GOT3 (cell line): ENCODE data around the gene TBC1D22A.

Source experiments
- DNase-seq: peaks from one replicate; lab custom pipeline; 2025; ENCODE audit warnings: mixed read lengths; lab: John Stamatoyannopoulos, UW

Gene TBC1D22A

DNA sequence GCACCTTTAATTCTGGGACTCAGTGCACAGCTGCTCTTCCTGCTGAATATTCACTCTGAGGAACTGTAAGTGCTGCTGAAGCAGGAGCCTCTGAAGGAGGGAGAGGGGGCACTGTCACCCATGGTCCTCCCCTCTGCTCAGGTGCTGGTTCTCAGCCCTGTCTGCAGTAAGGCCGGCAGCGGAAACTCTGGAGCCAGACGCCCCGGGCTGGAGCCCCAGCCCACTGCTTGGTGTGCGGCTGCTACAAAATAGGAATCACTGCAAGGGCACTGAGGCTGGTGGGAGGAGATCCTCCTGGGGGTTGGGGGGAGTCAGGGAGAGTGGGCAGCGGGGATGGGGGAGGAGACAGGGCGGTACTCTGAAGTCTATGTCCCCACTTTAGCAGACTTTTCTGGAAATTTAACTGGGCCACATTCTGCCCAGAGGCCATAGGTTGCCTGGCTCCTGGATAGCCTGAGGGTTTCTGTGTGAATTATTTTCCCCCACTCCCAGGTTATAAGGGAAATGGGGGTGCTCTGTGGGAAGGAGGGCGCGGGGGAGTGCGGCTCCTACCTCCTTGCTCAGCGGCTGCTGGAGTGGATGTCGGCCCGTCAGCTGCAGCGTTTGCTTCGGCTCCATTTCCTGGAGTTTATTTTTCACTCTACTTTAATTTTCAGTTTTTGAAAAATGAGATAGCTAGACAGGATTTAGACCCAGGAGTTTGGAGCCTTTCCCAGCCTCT, 33.6 kb downstream of the TBC1D22A start:
- DNase-seq = no peak

DNA sequence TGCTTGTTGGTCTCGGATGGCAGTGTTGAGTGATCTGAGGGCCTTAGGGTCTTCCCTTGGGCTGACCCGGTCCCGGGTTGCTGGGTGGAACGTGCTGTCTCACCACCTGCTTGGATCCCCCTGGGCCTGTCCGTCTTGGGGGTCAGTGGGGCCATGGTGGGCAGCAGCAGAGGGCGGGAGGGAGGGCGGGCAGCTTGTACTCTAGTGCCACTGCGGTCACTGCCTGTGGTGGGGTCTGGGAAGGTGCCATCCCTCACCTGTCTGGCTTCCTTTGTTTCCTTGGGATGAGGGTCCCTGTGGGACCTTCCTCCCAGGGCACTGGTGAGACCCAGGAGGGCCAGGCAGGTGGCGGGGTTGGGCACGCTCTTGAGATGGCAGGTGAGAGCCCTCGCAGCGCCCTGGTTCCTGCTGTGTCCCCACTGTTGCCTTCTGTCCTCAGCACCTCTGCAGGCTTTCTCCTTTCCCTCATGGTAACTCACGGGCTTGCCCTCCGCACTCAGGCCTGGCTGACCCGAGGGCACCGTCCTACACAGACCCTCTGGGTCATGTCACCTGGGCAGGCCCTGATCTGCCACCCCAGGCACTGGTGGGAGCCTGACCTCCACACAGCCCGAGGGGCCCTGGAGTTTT, 34.2 kb downstream of the TBC1D22A start:
- DNase-seq = no peak

DNA sequence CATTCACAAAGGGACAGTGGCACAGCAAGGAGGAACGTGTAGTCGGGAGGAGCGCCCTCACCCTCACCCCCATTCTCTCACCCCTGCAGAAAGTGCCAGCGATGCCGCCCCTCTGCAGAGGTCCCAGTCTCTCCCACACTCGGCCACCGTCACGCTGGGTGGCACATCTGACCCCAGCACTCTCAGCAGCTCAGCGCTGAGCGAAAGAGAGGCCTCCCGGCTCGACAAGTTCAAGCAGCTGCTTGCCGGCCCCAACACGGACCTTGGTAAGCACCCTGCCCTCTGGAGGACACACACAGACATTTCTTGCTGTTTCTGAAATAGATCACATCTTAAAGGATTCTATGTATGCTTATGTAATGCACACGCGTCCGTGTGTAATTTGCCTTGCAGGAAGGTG, 34.9 kb downstream of the TBC1D22A start:
- DNase-seq = no peak

DNA sequence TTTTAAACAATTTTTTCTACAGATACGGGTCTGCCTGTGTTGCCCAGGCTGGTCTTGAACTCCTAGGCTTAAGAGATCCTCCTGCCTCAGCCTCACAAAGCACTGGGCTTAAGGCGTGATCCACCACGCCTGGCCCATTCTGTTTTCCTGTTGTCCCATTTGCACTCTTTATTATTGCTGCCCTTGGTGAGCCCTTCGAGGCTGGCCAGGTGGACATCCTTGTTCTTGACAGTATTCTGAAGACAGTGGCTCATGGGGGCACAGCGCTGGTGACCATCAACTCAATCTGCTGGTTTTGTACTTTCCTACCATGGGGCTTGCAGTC, 35.6 kb downstream of the TBC1D22A start:
- DNase-seq = no peak

DNA sequence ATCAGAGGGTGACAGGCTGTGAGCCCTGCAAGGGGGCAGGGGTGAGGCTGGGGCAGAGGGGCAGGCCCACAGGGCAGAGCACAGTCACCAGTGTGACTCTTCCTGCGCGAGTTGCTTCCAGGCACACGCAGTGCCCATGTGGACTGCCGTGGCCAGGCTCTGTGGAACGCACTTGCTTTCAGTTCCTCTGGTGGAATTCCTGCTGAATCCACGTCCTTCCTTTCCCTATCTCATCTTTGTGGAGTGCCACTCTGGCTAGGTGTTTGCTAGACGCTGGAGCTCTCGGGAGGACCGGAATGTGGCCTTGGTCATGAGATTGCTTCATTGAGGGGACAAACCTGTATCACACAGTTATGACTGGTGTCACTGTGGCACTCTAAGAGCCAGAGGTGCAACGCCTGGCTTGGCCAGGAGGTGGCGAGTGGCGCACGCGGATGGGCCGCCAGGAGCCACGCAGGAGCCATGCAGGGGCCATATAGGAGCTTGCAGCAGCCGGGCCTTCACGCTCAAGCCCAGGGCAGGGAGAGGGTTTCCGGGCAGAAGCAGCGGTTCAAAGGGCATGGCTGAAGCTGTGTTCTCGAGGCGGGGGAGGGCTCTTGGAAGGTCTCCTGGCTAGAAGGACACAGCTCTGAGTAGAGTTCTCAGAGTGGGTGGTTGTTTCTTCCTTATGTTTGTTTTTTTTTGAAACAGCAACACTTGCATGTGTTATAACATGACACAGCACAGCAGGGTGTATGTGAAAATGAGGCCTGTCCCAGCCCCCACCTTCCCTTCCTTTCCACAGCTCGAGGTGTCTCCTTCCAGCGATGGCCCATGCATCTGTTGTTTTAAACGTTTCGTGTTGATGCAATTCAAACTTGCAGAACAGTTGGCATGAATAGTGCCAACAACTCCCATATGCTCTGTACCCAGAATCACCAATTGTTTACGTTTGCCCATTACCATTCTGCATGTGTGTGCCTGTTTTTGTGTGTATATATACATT, 36.2 kb downstream of the TBC1D22A start:
- peak; percentile 27 for DNase-seq

DNA sequence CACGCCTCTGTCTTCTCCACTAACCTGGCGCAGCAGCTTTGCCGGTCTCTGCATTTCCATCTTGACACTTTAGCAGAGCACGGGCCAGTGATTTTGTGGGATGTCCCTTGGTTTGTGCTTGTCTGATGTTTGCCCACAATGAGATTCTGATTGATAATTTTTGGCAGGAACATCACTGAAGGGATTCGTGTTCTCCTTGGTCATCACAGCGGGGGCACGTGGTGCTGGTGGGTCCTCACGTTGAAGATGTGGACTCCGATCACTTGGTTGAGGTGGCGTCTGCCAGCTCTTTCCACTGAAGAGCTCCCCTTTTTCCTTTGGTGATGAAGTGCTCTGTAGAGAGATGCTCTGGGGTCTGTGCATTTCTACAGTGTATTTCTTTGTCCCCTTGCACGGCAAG, 37.2 kb downstream of the TBC1D22A start:
- DNase-seq = no peak

DNA sequence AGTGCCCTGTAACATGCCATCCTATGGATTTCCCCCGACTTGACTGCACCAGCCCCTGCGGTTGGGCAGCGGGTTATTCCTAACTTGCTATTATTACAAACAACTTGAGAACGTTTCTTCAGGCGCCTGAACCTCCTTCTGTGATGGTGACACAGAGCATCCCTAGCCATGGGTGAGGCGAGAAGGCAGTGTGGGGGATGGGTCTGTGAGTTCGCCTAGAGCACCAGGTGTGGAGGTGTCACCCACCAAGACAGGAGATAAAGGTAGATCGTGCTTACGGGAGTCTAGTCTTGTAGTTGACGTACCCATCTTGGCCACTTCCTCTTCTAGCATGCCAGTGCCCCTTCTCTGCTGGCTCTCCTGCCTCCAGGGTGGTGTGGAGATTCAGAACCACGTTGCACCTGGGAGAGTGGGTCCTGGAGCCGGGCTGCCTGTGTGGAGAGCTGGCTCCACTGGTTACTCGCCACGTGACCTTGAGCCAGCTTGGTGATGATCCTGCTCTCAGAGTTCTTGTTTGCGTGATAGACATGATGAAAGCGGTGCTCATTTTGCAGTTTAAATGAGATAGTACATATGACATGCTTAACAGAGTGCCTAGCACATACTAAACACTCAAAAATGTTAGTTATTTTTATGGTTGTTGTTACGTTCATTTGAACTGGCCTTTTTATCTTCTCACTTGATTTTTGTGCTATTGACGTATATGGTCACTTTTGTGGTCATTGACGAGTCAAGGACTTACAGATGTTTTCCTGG, 37.8 kb downstream of the TBC1D22A start:
- DNase-seq = no peak

DNA sequence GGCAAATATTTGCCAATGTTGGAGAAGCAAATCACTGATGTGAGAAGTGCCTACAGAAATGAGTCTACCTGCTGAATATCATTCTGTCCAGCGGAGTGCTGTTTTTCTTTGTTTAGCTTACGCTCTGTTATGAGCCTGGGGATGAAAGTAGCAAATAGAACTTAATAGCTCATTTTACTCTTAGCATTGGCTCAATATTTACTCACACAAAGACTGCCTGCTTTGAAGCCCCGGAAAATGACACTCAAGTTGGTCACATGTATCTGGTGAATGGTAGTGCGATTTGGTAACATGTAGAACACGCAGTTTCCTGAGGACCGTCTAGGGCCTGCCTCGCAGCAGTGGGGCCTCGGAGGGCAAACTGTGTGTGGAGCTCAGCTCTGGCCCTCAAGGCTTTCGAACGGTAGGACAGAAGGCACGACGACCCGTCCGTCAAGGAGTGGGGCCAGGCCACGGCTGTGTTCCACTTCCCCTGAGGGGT, 38.9 kb downstream of the TBC1D22A start:
- no peak for DNase-seq

DNA sequence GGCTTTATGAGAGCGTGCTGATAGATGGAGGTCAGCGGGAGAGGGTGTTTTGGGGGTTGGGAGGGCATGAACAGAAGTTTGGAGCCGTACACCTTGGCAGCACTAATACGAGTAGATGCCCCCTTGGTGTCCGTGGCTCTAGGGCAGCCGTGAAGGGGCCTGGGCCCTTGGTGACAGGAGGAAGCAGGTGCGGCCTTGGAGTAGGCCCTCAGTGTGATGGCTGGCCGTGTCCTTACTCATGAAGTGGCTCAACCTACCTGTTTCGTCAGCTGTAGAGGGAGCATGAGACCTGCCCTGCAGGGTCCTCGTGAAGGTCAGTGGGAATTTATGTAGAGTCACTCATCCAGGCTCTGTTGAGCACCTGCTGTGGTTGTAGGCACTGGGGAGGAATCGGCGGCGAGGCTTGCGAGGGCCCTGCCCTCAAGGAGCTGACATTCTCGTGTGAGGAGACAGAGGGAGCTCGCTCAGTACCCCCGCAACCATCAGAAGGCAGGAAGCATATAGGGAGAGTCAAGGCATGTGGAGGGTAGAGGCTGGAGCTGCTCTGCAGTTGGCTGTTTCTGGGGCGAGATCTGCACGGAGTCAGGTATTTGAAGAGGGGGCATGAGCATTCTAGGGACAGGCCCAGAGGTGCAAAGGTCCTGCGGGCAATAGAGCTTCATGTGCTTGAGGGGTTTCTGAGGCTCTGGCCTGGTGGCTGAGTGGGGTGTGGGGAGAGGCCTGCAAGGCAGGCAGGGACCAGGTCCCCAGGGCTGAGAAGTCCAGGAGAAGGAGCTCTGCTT, 39.6 kb downstream of the TBC1D22A start:
- no peak for DNase-seq

DNA sequence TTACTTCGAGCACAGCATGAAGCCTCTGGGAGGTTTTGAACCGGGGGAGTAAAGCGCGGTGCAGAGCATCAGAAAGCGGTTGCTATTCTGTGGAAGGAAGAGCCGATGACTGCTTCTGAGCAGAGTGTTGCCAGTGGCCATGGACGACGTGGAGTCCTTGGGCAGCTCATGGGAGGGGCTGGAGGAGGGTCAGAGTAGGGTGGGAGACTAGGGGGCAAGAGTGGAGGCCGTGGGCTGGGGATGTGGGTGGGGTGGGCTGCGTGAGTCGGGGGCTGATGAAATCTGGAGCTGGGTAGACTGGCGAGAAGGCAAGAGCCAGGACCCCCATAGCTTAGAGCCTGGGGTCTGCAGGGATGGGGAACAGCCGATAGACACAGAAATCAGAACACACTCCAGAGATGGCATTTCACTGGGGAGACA, 40.2 kb downstream of the TBC1D22A start:
- no peak for DNase-seq

DNA sequence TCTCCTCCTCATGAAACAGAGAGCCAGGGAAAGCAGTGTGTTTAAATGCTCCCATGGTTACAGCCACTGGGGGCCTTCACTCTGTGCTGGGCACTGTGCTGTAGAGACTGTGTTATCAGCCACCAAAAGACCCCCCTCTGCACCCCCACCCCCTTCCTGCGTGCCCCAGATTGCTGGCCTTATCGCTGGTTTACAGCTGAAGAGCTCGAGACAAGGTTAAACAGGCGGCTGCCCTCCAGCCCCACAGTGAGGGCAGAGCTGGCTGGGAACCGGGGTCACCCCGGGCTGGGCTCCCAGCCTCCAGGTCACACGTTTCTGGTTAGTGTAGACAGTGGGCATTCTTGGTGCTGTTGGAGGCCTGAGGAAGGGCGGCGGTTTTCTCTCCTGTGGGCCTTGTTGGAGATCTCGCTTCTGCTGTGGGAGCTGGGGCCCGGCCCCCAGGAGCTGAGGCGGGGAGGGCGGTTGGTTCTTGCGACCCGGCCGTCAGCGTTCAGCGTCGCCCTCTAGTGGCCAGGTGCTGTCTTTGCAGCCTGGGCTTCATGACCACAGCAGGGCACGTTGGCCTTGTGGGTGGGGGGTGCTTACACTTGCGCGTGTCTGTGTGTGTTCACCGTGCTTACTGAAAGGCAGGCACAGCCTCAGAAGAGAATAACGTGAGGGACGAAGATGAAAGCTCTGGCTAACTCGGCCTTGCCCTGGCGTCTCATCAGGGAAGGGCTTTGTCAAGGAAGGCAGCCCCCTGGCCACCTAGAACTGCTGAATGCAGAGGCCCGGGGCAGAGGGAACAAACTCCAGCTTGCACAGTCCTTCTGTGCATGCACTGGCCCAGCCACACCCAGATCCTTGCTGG, 40.8 kb downstream of the TBC1D22A start:
- DNase-seq = no peak

DNA sequence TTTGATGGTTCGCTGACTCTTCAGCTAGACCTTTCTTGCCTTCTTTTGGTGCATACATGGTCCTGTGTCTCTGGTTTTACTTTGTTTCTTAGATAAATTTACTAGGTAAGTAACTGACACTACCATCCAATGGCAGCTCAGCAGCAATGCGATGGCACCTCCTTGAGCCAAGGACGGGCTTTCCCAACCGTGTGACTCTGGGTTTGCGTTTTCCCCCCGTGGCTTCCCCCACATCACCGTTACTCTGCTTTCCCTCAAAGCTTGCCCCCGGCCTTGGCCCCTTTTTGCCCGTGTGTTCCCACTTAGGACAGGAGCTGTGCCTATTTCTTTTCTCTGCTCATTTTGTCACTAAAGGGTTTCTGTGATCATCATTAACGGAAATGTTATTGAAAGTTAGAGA, 41.5 kb downstream of the TBC1D22A start:
- DNase-seq = no peak

DNA sequence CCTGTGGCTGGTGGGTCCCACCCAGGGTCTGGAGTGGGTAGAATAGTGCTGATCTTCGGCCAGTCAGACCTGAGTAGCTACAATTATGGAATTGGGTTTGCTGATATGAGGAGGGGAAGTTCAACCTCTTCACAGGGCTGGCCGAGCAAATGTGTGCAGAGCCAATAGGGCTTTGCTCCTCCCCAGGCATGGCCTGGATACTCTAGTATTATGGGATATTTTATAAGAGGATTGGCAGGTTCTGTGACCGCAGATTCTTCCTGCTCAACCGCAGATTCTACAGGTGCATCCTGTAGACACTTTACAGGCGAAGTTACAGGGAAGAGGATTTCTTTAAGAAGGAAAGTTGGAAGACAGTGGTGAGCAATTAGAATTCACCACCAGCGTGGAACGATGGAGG, 44.3 kb downstream of the TBC1D22A start:
- no peak for DNase-seq

DNA sequence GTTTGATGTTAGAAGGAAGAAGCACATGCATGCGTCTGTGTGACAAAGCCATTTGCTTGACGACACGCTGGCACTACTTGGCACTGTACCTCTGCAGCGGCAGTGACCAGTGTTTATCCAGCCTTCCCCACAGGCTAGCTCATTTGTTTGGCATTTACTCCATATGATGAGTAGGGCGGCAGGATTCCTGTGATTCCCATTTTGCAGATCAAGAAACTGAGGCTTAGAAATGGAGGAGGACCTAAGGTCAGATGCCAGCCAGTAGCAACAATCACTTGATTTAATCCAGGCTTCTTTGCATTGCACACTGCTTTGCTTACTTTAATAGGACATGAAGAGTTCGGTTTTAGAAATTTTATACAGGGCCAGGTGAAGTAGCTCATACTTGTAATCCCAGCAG, 45.0 kb downstream of the TBC1D22A start:
- no peak for DNase-seq

DNA sequence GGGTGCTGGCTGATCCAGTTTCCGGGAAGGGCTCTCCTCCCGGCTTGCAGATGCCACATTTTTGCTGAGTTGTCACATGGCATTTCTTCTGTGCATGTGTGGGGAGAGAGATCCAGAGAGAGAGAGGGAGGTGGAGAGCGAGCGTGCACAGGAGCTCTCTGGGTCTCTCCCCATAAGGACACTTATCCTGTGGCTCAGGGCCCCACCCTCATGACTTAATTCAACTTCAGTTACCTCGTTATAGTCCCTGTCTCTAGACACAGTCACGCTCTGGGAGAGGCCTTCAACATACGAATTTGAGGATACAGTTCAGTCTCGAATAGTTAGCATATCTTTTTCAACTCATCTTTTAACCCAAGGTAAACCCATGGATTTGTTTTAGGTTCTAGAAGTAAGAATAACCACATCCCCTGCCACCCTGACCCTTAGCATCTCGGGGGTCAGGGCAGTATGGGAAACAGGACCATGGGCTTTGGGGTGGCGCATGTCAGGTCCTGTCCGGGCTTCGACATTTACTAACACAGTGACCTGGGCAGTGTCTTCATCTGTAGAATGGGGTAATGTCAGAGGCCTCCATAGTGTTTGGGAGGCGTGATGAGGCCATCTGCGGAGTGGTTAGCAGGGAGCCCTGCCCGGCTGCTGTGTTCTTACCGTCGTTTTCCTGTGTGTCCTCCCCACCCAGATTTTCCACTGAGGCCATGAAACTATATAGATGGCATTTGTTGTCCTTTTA, 46.9 kb downstream of the TBC1D22A start:
- DNase-seq = no peak

DNA sequence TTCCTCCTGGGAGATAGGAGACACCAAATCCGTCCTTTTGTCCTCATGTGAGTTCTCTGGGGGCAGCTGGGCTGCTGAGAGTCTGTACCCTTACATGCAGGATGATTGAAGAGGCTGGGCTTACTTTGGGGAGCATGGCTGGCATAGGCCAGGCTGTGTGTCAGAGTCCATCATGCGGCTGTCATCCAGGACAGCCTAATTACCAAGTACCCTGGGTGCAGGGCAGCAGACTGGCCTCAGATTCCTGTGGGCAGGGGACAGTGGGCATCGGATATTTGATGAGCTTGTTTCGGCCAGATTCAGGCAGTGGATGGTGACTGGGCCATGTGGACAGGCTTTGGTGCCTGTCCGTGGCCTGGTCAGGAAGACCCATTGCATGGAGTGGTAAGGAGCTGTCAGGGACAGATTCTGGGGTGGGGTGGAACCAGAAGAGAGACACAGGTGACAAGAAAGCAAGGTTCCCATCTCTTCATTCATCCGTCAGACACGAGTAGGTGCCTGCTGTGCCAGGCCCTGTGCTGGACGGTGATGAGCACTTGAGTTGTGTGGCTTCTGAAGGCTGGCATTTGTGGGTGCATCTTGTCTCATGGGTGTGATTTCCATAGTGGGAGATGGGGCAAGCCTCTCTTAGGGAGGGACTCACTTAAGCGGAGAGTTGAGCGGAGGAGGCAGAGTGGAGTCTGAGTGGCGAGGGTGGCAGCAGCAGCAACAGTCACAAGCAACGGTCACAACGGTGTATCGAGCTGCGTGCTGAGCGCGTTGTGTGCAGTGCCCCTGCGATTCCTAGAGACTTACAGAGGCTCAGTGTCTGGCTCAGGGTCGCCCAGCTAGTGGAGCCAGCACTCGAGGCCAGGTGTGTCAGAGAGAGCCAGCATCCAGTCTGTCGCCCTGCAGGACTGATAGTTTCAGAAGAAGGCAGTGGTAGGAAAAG, 48.7 kb downstream of the TBC1D22A start:
- DNase-seq = no peak

DNA sequence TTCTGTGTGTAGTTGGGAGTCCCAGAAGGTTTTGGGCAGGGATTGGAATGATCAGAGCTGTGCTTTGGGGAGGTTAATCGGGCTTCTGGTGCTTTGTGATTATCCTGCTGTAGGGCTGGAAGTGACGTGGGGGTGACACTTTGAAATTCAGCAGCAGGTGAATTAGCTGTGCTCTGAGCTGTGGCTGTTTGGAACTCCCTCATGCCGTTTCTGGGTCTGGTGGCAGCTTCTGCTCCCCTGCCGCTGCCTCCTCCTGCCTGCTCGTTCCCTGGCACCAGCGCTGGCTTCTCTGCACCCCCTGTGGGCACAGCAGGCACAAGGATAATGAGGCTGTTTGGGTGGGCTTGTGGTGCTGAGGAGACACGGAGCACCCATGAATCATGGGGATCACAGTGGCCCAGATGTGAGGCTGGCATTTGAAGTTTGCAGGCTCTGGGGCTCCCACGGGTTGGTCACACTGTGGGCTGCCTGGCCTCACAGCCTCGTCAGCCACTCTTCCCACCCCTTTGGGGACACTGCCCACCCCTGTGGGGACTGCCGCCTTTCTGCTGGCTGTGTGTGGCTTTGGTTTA, 49.7 kb downstream of the TBC1D22A start:
- no peak for DNase-seq

DNA sequence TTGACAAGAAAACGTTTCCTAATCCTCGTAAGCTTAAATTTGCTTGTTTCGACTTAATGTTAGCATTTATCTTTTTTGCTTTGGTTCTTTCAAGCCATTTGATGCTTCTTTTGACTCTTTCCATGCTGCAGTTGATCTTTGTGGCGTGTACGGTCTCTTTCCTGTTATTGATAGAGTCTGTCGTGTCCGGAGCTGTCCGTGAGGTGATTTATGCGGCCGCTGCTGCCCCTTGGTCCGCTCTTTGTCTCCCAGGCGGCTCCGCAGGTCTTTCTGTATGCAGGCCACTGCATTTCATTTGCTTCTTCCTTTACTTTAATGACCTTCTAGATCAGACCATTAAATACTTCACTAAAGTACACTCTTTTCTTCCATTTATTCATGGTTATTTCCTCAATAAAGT, 50.3 kb downstream of the TBC1D22A start:
- DNase-seq = no peak
